GM21723 (cell line): ENCODE results near the gene SAXO1.
"Not testable (repeated sequence)": the region's sequence is repeated elsewhere in the genome, so short reads cannot be mapped to it uniquely, and the experiment has no call there.

Source experiments
- ATAC-seq: cut with Tn5 transposase; IDR thresholded peaks from one replicate; pipeline ENCODE4 v1.9.1; 2021; ENCODE audit warnings: mild to moderate bottlenecking, moderate library complexity; ENCODE audit not compliant: unreplicated experiment

Gene SAXO1

DNA sequence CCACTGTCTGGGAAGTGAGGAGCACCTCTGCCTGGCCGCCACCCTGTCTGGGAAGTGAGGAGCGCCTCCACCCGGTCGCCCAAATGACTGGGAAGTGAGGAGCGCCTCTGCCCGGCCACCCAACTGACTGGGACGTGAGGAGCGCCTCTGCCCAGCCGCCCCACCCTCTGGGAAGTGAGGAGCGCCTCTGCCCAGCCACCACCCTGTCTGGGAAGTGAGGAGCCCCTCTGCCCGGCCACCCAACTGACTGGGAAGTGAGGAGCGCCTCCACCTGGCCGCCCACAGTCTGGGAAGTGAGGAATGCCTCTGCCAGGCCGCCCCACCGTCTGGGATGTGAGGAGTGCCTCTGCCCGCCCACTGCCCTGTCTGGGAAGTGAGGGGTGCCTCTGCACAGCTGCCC, 32.9 kb downstream of the SAXO1 start:
- no peak for ATAC-seq

DNA sequence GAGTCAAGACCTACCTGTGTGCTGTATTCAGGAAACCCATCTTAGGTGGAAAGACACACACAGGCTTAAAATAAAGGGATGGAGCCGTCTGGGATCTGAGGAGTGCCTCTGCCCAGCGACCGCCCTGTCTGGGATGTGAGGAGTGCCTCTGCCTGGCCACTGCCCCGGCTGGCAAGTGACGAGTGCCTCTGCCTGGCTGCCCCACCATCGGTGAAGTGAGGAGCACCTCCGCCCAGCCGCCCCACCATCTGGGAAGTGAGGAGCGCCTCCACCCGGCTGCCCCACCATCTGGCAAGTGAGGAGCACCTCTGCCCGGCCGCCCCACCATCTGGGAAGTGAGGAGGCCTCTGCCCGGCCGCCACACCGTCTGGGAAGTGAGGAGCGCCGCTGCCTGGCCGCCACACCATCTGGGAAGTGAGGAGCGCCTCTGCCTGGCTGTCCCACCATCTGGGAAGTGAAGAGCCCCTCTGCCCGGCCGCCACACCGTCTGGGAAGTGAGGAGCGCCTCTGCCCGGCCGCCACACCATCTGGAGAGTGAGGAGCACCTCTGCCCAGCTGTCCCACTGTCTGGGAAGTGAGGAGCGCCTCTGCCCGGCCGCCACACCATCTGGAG, 33.7 kb downstream of the SAXO1 start:
- ATAC-seq: no peak

DNA sequence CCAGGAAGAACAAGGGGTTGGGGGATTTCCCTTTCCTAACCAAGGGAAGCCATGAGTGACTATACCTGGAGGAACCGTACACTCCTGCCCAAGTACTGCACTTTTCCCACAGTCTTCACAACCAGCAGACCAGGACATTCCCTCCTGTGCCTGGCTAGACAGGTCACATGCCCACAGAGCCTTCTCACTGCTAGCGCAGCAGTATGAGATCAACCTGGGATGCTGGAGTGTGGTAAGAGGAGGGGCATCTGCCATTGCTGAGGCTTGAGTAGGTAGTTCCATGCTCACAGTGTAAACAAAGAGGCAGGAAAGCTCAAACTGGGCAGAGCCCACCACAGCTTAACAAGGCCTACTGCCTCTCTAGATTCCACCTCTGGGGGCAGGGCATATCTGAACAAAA, 35.9 kb downstream of the SAXO1 start:
- ATAC-seq: no peak

DNA sequence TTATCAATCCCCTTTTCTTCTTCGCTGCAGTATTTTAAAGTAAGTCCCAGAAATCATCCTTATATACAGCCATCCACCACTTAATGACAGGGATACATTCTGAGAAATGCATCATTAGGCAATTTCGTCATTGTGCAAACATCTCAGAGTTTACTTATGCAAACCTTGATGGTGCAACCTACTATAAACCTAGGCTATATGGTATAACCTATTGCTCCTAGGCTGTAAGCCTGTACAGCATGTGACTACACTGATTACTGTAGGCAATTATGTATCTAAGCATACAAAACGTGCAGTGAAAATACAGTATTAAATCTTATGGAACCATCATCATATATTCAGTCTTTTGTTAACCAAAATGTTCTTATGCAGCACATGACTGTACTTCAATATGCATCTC, 36.8 kb downstream of the SAXO1 start:
- no peak for ATAC-seq

DNA sequence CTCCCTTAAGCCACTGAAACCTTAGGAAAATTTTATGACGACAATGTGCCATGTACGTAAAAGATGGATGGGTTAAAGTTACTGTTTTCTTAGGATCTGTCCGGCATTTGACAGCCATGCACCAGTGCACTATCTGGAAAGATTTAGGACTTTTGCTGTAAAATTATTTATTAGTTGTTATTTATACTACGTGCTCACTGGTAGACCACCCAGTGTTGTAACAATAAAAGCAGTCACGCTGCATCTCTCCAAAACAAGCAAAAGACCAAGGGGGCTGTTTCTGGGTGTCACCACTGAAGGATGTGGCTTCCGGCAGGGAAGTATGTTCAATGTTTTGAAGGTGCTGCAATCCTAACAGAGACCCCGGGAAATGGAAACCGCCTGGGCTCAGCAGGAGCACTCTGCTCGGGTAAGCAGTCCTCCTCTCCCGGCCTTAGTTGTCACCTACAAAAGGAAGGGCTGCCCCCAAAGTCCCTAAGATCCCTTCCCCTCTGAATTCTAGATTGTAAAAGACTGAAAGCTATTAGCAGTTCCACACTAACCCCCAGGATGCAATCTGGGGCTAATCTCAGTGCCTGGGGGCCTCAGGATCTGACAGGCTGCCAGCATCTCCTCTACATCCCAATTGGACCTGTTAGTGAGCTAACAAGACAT, 38.6 kb downstream of the SAXO1 start:
- ATAC-seq: no peak

- ATAC-seq: not testable (repeated sequence)
Measured at GRCh38 chr9:18991197-18991596, 41.8 kb downstream of the SAXO1 start.

- no peak for ATAC-seq
Measured at GRCh38 chr9:18990494-18990893, 42.5 kb downstream of the SAXO1 start.

GRCh38 chr9:18989865-18990264, 43.1 kb downstream of the SAXO1 start:
- no peak for ATAC-seq

GRCh38 chr9:18989097-18989496, 43.9 kb downstream of the SAXO1 start:
- no peak for ATAC-seq

DNA sequence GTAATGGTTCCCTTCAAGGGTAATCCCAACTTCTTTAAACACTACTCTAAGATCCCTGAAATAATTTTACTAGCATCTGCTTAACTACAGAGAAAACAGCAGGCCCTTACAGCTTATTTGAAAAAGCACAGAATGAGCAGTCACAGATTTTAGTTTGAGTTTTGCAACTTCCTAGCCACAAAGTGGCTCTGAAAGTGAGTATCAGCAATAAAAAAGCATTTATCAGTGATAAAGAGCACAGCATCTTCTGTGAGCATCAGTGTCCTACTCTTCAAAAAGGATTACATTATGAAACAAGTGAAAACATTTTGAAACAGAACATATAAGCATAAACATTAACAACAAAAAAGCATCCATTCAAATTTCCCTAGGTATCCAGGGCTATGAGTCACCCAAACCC, 45.0 kb downstream of the SAXO1 start:
- ATAC-seq: no peak

GRCh38 chr9:18985996-18986395, 47.0 kb downstream of the SAXO1 start:
- no peak for ATAC-seq

- no peak for ATAC-seq
Measured at GRCh38 chr9:18985464-18985951, 47.5 kb downstream of the SAXO1 start.

GRCh38 chr9:18982262-18982620, 50.8 kb downstream of the SAXO1 start:
- no peak for ATAC-seq

- ATAC-seq: no peak
Measured at GRCh38 chr9:18981476-18982261, 51.3 kb downstream of the SAXO1 start.

- ATAC-seq: no peak
Measured at GRCh38 chr9:18980189-18980588, 52.8 kb downstream of the SAXO1 start.

DNA sequence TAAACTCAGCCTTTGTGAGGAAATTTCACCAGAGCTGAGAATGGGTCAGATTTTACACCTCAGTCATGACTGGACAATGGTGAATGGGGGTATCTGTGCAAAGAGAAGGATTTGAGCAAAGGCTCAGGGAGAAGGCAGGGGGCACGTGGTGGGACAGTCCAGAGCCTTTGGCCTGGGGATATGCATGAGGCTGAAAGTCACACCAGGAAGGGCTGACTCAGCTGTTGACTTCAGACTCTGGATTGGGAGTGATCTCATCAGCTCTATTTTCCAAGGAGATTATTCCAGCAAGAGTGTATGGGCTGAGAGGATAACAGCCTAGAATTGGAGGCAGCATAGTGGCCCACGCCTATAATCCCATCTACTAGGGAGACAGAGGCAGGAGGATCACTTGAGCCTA, 53.6 kb downstream of the SAXO1 start:
- ATAC-seq: no peak

GRCh38 chr9:18978188-18978587, 54.8 kb downstream of the SAXO1 start:
- no peak for ATAC-seq

GRCh38 chr9:18976709-18977531, 56.1 kb downstream of the SAXO1 start:
- ATAC-seq: no peak

DNA sequence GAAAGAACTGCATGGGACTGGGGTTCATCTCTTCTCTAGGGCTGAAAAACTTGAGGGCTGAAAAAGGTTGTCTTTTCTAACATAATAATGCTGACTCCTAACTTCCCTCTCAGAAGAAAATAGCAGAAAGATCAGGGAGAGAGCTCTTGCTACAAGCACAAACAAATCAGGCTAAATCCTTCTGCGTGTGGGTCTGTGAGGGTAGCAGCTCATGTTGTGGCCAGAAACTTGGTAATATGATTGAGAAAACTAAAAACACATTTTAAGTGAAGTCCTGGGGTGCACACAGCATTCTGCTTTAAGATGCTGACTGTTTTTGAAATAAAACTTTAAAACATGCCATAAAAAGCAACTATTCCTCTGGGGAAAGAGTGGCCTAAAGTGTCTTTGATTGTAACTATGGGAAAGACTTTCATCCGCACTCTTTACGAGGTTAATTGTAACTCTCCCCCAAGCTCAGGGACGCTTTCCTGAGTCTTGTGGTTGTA, 56.7 kb downstream of the SAXO1 start:
- no peak for ATAC-seq

GRCh38 chr9:18973348-18973747, 59.7 kb downstream of the SAXO1 start:
- ATAC-seq: no peak

- ATAC-seq: no peak
Measured at GRCh38 chr9:18972675-18973074, 60.3 kb downstream of the SAXO1 start.
